GM13976 (cell line): ENCODE data around the gene AKR1E2.

ENCODE experiments used
- DNase-seq: peaks from one replicate; pipeline ENCODE4 v3.0.0; 2012; ENCODE audit warnings: low spot score
- in situ Hi-C: fragments of 300-500 bp; cut with MboI; formaldehyde crosslinking; loops from one replicate; pipeline ENCODE4 v1.12.0; 2022; ENCODE audit warnings: low sequenced_read_pairs, mixed read lengths, inconsistent platforms; ENCODE audit not compliant: unreplicated experiment
- TF ChIP-seq, protein P1 (sequence below): IDR thresholded peaks from 2 replicates; pipeline ENCODE4 v1.5.1; 2012; ENCODE audit warnings: borderline replicate concordance, mild to moderate bottlenecking; ENCODE audit not compliant: insufficient read depth; ENCODE audit errors: extremely low read depth, missing control alignments, control extremely low read depth

AKR1E2 gene

DNA sequence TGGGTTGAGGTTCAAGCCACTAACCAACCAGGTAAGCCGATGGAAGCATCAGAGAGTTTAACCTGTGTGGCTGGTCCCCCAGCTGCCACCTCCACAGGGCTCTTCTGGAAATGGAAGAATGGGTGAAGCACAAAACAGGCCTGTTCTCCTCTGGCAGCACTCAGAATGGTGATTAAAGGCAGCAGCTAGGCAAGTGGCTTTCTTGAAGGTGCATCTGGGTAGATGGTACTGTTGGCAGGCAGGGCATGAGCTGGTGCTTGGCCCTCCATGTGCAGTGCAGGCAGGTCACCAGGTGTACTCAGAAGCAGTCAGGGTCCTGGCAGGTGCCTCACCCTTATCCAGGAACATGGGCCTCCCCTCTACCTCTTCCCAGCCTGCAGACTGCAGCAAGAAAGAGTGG, 11.5 kb downstream of the AKR1E2 start:
- in situ Hi-C loops, result loop anchor here (25.0 kb wide), 2 partner anchors 550 to 775 kb away; no protein-coding TSS in a partner anchor
- no peak for DNase-seq
- TF ChIP-seq, protein P1, sequence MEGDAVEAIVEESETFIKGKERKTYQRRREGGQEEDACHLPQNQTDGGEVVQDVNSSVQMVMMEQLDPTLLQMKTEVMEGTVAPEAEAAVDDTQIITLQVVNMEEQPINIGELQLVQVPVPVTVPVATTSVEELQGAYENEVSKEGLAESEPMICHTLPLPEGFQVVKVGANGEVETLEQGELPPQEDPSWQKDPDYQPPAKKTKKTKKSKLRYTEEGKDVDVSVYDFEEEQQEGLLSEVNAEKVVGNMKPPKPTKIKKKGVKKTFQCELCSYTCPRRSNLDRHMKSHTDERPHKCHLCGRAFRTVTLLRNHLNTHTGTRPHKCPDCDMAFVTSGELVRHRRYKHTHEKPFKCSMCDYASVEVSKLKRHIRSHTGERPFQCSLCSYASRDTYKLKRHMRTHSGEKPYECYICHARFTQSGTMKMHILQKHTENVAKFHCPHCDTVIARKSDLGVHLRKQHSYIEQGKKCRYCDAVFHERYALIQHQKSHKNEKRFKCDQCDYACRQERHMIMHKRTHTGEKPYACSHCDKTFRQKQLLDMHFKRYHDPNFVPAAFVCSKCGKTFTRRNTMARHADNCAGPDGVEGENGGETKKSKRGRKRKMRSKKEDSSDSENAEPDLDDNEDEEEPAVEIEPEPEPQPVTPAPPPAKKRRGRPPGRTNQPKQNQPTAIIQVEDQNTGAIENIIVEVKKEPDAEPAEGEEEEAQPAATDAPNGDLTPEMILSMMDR, result no peak

DNA sequence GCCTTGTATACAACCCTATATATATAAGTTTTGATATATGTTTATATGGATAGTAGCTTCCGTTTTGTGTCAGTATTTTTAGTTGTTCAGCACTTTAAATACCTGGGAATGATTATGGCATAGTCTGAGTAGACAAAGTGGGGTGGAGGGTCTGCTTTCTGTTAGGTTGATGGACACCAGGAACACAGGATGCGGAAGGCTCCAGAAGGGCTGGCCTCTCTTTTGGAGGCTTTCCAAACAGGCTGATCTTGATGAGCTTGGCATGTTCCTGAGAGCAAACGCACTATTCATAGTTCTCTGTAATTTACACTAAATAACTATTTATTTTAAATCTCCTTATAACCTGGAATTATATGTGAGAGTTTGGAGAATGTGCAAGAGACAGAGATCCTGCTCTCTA, 12.7 kb downstream of the AKR1E2 start:
- TF ChIP-seq, protein P1, result no peak
- in situ Hi-C loops, result loop anchor here (25.0 kb wide), 2 partner anchors 549 to 774 kb away; no protein-coding TSS in a partner anchor
- DNase-seq, result no peak

DNA sequence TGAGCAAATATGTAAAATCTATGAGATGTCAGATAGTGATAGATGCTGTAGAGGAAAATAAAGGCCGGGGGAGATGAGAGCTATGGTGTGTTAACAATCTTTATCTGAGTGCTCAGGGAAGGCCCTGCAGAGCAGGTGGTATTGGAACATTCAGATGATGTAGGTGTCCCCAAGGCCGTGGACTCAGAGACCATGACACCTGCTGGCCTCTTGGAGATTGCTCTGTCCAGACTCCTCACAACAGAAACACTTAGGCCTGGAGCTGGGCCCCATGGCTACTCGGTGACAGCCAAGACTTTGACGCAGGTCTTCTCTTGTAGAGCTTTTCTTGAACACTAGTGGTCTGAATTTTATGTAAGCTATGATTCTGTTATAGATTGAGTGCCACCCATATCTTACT, 13.3 kb downstream of the AKR1E2 start:
- TF ChIP-seq, protein P1, result no peak
- in situ Hi-C loops, result loop anchor here (25.0 kb wide), 2 partner anchors 548 to 773 kb away; no protein-coding TSS in a partner anchor
- no peak for DNase-seq

DNA sequence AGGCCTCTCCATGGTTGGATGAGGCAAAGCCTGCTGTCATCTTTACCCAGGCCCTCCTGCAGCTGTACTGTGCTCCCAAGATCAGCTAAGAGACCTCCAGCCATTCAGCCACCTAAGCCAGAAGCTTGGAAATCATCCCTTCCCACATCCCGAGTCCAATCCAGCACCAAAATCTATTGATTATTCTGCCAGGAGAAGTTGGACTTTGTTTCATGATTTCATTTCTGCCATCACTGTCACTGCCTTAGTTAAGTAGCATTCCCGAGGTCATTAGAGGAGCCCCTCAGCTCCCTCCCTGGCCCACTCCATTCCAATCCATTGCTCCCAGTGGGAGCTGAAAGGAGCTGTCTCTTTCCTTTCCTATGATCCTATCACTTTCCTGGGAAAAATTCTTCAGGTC, 14.1 kb downstream of the AKR1E2 start:
- in situ Hi-C loops, result loop anchor here (25.0 kb wide), 2 partner anchors 547 to 772 kb away; no protein-coding TSS in a partner anchor
- TF ChIP-seq, protein P1, result no peak
- no peak for DNase-seq

DNA sequence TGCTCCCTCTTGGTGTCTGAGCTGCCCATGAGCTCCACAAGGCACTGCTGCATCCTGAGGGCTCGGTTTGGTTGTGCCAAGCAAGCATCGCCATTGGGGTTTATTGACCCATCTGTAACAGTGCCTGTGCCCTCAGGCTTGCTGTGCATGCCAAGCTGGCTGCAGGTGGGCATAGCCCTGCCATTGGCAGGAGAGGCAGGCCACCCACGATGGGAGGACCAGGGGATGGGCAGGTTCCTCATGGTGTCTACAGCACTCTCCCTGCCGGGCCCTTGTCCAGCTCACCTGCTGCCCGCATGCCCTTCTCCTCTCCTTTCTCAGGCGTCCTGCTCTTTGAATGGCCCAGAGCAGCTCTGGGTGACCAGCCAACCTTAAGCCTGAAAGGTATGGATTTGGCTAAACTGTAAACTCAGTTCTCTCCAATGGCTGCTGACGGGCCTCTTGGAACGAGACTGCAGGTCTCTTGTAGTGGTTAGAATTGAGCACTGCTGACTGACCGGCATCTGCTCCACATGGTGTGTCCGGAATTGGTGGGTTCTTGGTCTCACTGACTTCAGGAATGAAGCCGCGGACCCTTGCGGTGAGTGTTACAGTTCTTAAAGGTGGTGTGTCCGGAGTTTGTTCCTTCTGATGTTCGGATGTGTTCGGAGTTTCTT, 17.6 kb downstream of the AKR1E2 start:
- DNase-seq, result no peak
- in situ Hi-C loops, result loop anchor here (25.0 kb wide), 2 partner anchors 544 to 769 kb away; no protein-coding TSS in a partner anchor
- TF ChIP-seq, protein P1, result no peak

DNA sequence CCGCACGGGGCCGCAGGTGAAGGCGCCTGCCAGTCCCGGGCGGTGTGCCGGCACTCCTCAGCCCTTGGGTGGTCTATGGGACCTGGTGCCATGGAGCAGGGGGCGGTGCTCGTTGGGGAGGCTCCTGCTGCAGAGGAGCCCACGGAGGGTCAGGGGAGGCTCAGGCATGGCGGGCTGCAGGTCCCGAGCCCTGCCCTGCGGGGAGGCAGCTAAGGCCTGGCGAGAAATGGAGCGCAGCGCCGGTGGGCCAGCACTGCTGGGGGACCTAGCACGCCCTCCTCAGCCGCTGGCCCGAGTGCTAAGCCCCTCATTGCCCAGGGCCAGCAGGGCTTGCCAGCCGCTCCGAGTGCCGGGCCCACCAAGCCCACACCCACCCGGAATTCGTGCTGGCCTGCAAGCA, 18.9 kb downstream of the AKR1E2 start:
- TF ChIP-seq, protein P1, result no peak
- in situ Hi-C loops, result loop anchor here (25.0 kb wide), 2 partner anchors 542 to 767 kb away; no protein-coding TSS in a partner anchor
- DNase-seq, result no peak
